HepG2 (cell line): ENCODE measurements around the gene PSMD8. TPM values are rescaled to one million over a fixed set of nuclear protein-coding genes. Genes with fewer than 3 reads are reported as not detected.
A peak's percentile ranks its signal among the peaks of the same experiment; 100 is the strongest.

Source experiments
- ATAC-seq: fragments of 200-7000 bp; cut with Tn5 transposase; 3 replicates; pipeline ENCODE4 v1.9.1; 2020; ENCODE audit warnings: mild to moderate bottlenecking, moderate library complexity
- BruUV-seq: library from RNA; stranded (reverse); fragments of 400-500 nt; replicated peaks from 2 replicates; lab custom pipeline; 2021; lab: Mats Ljungman, UMichigan
- CTCF ChIA-PET: fragments of 300-600 bp; formaldehyde crosslinking; extraction: SDS; loops from one replicate; lab custom pipeline; 2021; ENCODE audit warnings: low total read pairs, inconsistent platforms, low intra/inter-chr PET ratio; lab: Yijun Ruan, JAX
- POLR2A ChIA-PET: fragments of 350-600 bp; sonication (Branson Sonifier 250); formaldehyde crosslinking; loops from one replicate; lab custom pipeline; 2020; ENCODE audit warnings: antibody characterized with exemption, inconsistent platforms; lab: Yijun Ruan, JAX
- DNase-seq: peaks from one replicate; pipeline ENCODE4 v3.0.0-alpha.2; 2015; ENCODE audit warnings: low spot score
- FAIRE-seq: peaks from 3 replicates; lab custom pipeline; 2011; peaks lifted over from hg19 to GRCh38; lab: Jason Lieb, UNC
- H2AFZ ChIP-seq: one replicate; pipeline ENCODE4 v1.6.1; 2011; ENCODE audit warnings: low read length, inconsistent platforms
- H3K27ac ChIP-seq: fragments of 300-600 bp; 3 replicates; pipeline ENCODE4 v1.8.0; 2011; ENCODE audit warnings: mixed run types, mild to moderate bottlenecking, mixed read lengths, low read length, inconsistent platforms; ENCODE audit not compliant: insufficient read depth; ENCODE audit errors: extremely low read length
- H3K27me3 ChIP-seq, 2 experiments: fragments of 200-600 bp in 1 of 2; 2 replicates in 1 of 2; 3 replicates in 1 of 2; pipeline versions ENCODE4 v1.6.0 to v1.8.0; 2011; ENCODE audit warnings: low read length in 2 of 2, mild to moderate bottlenecking in 2 of 2, moderate library complexity in 2 of 2, inconsistent platforms in 1 of 2; ENCODE audit not compliant: insufficient read depth in 2 of 2, control insufficient read depth in 1 of 2
- H3K36me3 ChIP-seq, 2 experiments: fragments of 200-600 bp in 1 of 2; replicated peaks in 1 of 2; 2 replicates in 1 of 2; 3 replicates in 1 of 2; pipeline versions ENCODE4 v1.5.1 to v1.8.0; 2011; ENCODE audit warnings: low read length in 2 of 2, inconsistent platforms in 1 of 2; ENCODE audit not compliant: insufficient read depth in 2 of 2, control insufficient read depth in 1 of 2
- H3K4me1 ChIP-seq: 2 replicates; pipeline ENCODE4 v1.5.1; 2012; ENCODE audit warnings: low read length, inconsistent platforms; ENCODE audit not compliant: insufficient read depth
- H3K4me2 ChIP-seq: 2 replicates; pipeline ENCODE4 v1.6.0; 2011; ENCODE audit warnings: low read depth, low read length, inconsistent platforms
- H3K4me3 ChIP-seq, 3 experiments: fragments of 200-600 bp in 1 of 3; sonication (generic), shearing (Covaris generic) in 1 of 3; replicated peaks in 1 of 3; 2 replicates each; pipeline ENCODE4 v1.5.1; 2011 to 2016; ENCODE audit warnings: low read length in 3 of 3, inconsistent platforms in 2 of 3, low read depth in 2 of 3, mild to moderate bottlenecking in 2 of 3, control low read depth in 1 of 3, mixed read lengths in 1 of 3; ENCODE audit not compliant: insufficient read depth in 1 of 3
- H3K79me2 ChIP-seq: one replicate; pipeline ENCODE4 v1.6.1; 2011; ENCODE audit warnings: low read length, inconsistent platforms; ENCODE audit not compliant: insufficient read depth
- H3K9ac ChIP-seq: 2 replicates; pipeline ENCODE4 v1.6.0; 2011; ENCODE audit warnings: mild to moderate bottlenecking, low read depth, low read length, inconsistent platforms; ENCODE audit not compliant: insufficient read depth
- H3K9me3 ChIP-seq: 2 replicates; pipeline ENCODE4 v1.5.1; 2012; ENCODE audit warnings: mild to moderate bottlenecking, low read length
- H4K20me1 ChIP-seq: 2 replicates; pipeline ENCODE4 v1.6.0; 2011; ENCODE audit warnings: inconsistent platforms, mild to moderate bottlenecking, low read length, moderate library complexity; ENCODE audit not compliant: insufficient read depth
- DNMT3B ChIP-seq: conservative IDR thresholded peaks from 2 replicates; pipeline ENCODE4 v1.6.1; 2016; ENCODE audit warnings: missing biosample characterization, control low read depth
- NFE2L1 ChIP-seq: sonication (generic); formaldehyde crosslinking; IDR thresholded peaks from 2 replicates; pipeline ENCODE4 v1.4.0; 2020; ENCODE audit warnings: missing genetic modification reagents, mild to moderate bottlenecking, borderline replicate concordance
- ZNF629 ChIP-seq: sonication (generic); formaldehyde crosslinking; conservative IDR thresholded peaks from 2 replicates; pipeline ENCODE4 v1.5.0; 2020; ENCODE audit warnings: missing genetic modification reagents
- ZXDC ChIP-seq: sonication (generic); formaldehyde crosslinking; IDR thresholded peaks from 2 replicates; pipeline ENCODE4 v1.5.0; 2020; ENCODE audit warnings: mild to moderate bottlenecking, missing genetic modification reagents
- WGBS: methylation state at CpG from one replicate; pipeline ENCODE4 v1.1.6; 2017; ENCODE audit warnings: low lambda C conversion rate; 5-methylcytosine and 5-hydroxymethylcytosine counted together
- in situ Hi-C: cut with HindIII; loops from 2 replicates; pipeline ENCODE4 v1.10.0; 2017; ENCODE audit warnings: low pct_unique_long_range_greater_than_20kb; ENCODE audit not compliant: extremely low pct_ligation_motif_present
- intact Hi-C: fragments of 100-400 bp; cut with micrococcal nuclease; formaldehyde crosslinking; loops from one replicate; pipeline ENCODE4 v1.10.0; 2022; ENCODE audit not compliant: unreplicated experiment
- polyA plus RNA-seq, 8 experiments: library from polyadenylated mRNA; depleted of rRNA in 3 of 8; stranded (reverse) in 7 of 8; unstranded in 1 of 8; fragments of >200 nt; fragmentation: Illumina TruSeq in 4 of 8; extraction: Trizol in 4 of 8; gene quantifications; 2 replicates each; pipeline versions ENCODE4 v1.2.1 to v1.2.3, GENCODE V29; 2011 to 2016; ENCODE audit warnings: low read depth in 4 of 8, missing spikeins in 1 of 8, mixed read lengths in 1 of 8; ENCODE audit not compliant: insufficient read depth in 1 of 8
- total RNA-seq, 5 experiments: library from RNA; depleted of rRNA; stranded (reverse); fragments of >200 nt; fragmentation: Illumina TruSeq; extraction: Trizol; gene quantifications; 2 replicates each; pipeline ENCODE4 v1.2.3, GENCODE V29; 2016; ENCODE audit warnings: low read depth in 1 of 5

The PSMD8 gene
- total and polyA plus RNA-seq, 2 of the 13 experiments (the other 11 are each of a cell fraction or from before 2014, with no cell fraction given), result 162 to 296 TPM

GRCh38 chr19:38412961-38413360 is 38.6 kb downstream of the PSMD8 start (continued):
- TF ChIP-seq ZXDC (CRISPR knock-in tag), result no peak

GRCh38 chr19:38413416-38413815 is 39.0 kb downstream of the PSMD8 start:
- POLR2A ChIA-PET, result interaction anchor here (1.3 kb wide), 1 partner anchor 11 kb away, joined by 3 read pairs; the partner anchor contains the start of gene FAM98C
- 57% methylated on average over 6 of the region's 6 CpGs for WGBS
- H3K4me2 ChIP-seq, result no peak overlapping the region
- intact Hi-C loops, result no loop called here
- H3K27ac ChIP-seq, result no peak overlapping the region
- ATAC-seq (no peak), FAIRE-seq (no peak), DNase-seq (no peak)
- no peak overlapping the region for H3K4me3 ChIP-seq
- in situ Hi-C loops, result no loop called here
- H3K79me2 ChIP-seq, result no peaks in the 10 kb centered on the region
- no peaks in the 10 kb centered on the region for H3K36me3 ChIP-seq
- H3K27me3 ChIP-seq, result peaks cover 0 to 23% of the 10 kb centered on the region in 2 experiments; a peak in 2 of 5 replicates
- H3K9me3 ChIP-seq, result no peaks in the 10 kb centered on the region
- H3K9ac ChIP-seq, result no peak overlapping the region
- BruUV-seq, result no TSS peak
- H2AFZ ChIP-seq, result no peak overlapping the region
- no peaks in the 10 kb centered on the region for H4K20me1 ChIP-seq
- no peaks in the 10 kb centered on the region for H3K4me1 ChIP-seq
- no peak for TF ChIP-seq DNMT3B (CRISPR knock-in tag)
- TF ChIP-seq NFE2L1 (CRISPR knock-in tag), result no peak
- peak; percentile 71 for TF ChIP-seq ZNF629 (CRISPR knock-in tag)
- TF ChIP-seq, all 625 proteins: peak for 1
- CTCF ChIA-PET, result no interaction called here
